Measurements from ENCODE around the gene ARAP2.

DNA sequence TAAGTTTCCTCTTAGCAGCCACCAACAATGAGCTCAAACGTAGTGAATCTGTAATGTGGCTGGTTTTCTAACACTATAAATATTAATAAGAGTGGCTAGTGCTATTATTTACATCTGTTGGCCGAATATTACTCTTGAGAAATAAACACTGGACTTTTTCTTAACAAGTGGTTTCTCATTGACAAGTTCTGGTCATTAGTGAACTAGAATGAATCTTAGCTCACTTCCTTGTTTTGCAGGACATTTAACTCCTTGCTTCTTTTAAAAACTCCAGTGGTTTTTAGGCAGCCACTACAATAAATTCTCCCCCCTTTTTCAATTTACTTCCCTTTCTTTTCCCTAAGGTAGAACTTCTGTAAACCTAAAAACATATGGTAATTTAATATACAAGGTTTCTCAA, 177.2 kb downstream of the ARAP2 start:
- TF ChIP-seq, protein P1, sequence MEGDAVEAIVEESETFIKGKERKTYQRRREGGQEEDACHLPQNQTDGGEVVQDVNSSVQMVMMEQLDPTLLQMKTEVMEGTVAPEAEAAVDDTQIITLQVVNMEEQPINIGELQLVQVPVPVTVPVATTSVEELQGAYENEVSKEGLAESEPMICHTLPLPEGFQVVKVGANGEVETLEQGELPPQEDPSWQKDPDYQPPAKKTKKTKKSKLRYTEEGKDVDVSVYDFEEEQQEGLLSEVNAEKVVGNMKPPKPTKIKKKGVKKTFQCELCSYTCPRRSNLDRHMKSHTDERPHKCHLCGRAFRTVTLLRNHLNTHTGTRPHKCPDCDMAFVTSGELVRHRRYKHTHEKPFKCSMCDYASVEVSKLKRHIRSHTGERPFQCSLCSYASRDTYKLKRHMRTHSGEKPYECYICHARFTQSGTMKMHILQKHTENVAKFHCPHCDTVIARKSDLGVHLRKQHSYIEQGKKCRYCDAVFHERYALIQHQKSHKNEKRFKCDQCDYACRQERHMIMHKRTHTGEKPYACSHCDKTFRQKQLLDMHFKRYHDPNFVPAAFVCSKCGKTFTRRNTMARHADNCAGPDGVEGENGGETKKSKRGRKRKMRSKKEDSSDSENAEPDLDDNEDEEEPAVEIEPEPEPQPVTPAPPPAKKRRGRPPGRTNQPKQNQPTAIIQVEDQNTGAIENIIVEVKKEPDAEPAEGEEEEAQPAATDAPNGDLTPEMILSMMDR (IDR thresholded peaks at IDR 0.05): no peak
- no peak for TF ChIP-seq POLR2A (IDR thresholded peaks at IDR 0.05)
